ENCODE data around the gene MEF2A.

Gene MEF2A

DNA sequence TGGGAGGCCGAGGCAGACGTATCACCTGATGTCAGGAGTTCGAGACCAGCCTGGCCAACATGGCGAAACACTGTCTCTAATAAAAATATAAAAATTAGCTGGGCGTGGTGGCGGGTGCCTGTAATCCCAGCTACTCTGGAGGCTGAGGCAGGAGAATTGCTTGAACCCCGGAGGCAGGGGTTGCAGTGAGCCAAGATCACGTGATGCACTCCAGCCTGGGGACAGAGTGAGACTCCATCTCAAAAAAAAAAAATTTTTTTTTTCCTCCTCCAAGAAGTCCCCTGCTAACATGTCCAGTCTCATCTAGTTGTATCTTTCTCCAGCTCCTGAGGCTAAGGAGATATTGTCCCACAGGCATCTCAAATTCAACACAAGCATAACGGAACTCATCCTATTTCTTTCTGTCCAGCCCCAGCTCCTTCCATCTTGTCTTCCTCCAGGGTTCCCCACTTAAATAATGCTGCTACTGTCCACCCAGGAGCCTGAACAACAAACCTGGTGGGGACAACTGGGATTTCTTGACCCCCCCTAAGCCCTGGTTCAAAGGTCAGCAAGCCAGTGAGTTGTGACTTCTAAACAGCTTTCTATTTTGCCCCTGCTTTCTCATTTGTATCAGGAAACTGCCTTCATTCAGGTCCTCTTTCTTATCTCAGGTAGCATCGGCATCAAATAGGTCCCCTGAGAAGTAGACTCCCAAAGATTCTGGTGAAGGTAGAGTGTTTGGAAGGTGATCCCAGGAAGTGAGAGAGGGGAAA, 4.1 kb upstream of the MEF2A start:
- H3K27ac ChIP-seq: no peak overlapping the region
- no peak for DNase-seq (ENCODE audit: low read depth, low spot score)

DNA sequence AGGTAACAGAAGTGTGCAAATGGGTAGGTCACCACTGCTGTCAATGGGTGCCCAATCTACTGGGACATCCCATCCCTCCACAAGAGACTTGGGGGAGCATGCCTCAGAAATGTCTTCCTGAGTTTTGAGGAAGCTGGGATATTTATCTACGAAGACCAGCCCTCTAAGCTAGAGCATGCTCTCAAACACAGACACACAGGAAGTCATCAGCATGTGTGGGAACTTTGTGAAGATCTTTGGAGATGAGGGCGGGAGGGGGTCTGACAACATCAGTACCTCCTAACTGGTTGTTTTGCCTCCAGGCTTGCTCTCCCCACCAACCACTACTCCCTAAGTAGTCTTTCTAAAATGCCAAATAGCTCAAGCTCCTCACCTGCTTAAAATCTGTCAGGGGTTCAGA, 3.5 kb upstream of the MEF2A start:
- no peak overlapping the region for H3K27ac ChIP-seq
- no peak for DNase-seq (ENCODE audit: low read depth, low spot score)

GRCh38 chr15:99564221-99565048, 1.3 kb upstream of the MEF2A start:
- no peak for DNase-seq (ENCODE audit: low read depth, low spot score)
- H3K27ac ChIP-seq: peak overlapping the region; percentile 84

- DNase-seq (ENCODE audit: low read depth, low spot score): no peak
- H3K27ac ChIP-seq: peak overlapping the region; percentile 84
Observed at GRCh38 chr15:99565049-99565298, 810 bp upstream of the MEF2A start.

GRCh38 chr15:99566157-99566897, 543 bp downstream of the MEF2A start:
- DNase-seq (ENCODE audit: low read depth, low spot score): no peak
- H3K27ac ChIP-seq: peak overlapping the region; percentile 84

GRCh38 chr15:99568625-99569352, 3.0 kb downstream of the MEF2A start:
- H3K27ac ChIP-seq: no peak overlapping the region
- DNase-seq (ENCODE audit: low read depth, low spot score): no peak

- H3K27ac ChIP-seq: no peak overlapping the region
- DNase-seq (ENCODE audit: low read depth, low spot score): no peak
Observed at GRCh38 chr15:99571299-99571698, 5.5 kb downstream of the MEF2A start.

DNA sequence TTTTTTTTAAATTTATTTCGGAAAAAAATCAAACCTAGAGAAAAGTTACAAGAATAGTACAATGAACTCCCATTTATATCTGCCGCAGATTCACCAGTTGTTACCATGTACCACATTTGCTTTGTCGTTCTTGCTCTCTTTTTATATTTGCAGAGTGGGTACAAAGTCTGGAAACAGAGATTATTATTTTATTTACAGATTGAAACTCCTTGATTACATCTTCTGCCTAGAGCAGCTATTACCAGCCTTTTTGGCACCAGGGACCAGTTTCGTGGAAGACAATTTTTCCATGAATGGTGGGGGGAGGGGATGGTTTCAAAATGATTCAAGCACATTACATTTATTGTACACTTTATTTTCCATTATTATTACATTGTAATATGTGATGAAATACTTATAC, 8.3 kb downstream of the MEF2A start:
- no peak overlapping the region for H3K27ac ChIP-seq
- DNase-seq (ENCODE audit: low read depth, low spot score): no peak

GRCh38 chr15:99574502-99574901, 8.7 kb downstream of the MEF2A start:
- DNase-seq (ENCODE audit: low read depth, low spot score): no peak
- no peak overlapping the region for H3K27ac ChIP-seq

DNA sequence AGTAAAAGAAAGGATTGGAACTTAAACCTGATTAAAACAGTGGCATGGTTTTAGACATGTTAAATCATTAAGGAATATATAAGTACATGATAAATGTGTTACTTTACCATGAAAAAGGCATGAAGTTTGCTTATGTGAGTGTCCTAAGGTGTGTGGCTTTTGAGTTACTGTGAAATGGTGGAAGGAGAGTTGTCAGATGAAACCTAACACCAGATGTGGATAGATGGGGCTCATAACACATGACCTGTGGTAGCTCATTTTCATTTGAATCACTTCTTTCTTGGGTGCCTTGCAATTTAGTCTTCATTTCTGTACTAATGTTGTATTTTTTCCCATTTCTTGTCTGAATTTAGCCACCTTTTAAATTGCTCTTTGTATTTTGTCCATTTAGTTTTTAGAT, 13.0 kb downstream of the MEF2A start:
- H3K27ac ChIP-seq: no peak overlapping the region
- no peak for DNase-seq (ENCODE audit: low read depth, low spot score)

- DNase-seq (ENCODE audit: low read depth, low spot score): no peak
- H3K27ac ChIP-seq: no peak overlapping the region
Observed at GRCh38 chr15:99580076-99580475, 14.3 kb downstream of the MEF2A start.

DNA sequence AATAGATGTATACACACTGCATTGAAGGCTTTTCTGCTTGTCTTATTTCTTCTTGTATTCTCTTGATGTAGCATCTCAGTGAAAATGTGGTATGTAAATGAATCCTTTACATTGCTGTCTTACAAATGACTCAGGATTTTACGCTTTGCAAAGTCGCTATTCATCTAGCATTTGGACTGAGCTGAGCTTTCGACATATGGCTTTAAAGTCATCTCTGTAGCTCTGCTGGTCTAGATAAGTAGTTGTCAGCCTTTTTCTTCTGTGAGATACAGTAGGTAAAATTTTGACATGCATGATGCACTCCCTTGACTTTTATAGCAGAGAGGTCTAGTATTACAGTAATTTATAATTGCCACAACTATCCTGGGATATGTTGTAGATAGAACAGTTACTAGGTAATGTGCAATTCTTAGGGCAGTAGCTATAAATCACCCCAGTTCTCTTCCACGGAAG, 16.8 kb downstream of the MEF2A start:
- no peak overlapping the region for H3K27ac ChIP-seq
- DNase-seq (ENCODE audit: low read depth, low spot score): no peak

DNA sequence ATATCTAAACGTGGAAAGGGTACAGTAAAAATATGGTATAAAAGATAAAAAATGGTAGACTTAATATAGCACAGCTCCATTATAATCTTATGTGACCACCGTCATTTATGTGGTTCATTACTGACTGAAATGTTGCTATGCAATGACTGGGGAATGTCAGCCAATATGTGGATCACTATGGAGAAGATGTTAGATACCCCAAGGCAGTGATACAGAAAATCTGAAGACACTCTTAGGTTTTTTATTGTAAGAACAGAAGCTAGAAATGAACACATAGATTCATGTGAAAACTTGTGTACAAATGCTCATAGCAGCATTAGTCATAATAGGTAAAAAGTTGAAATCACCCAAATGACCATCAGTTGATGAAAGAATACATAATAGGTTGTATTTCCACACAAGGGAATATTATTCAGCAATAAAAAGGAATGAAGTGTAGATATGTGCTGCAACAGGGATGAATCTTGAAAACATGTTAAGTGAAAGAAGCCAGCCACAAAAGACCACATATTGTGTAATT, 18.4 kb downstream of the MEF2A start:
- H3K27ac ChIP-seq: no peak overlapping the region

DNA sequence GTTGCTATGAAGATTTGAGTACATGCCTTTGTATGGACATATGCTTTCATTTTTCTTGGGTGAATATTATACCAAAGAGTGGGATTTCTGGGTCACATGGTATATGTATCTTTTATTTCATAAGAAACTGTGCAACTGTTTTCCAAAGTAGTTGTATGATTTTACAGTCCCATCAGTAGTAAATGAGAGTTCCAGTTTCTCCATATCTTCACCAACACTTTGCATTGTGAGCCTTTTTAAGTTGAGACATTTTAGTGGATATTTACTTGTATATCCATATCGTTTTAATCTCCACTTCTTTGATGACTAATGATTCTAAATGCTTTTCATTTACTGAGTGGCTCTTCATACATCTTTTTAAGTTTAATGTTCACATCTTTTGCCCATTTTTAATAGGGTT, 20.3 kb downstream of the MEF2A start:
- DNase-seq (ENCODE audit: low read depth, low spot score): no peak
- no peak overlapping the region for H3K27ac ChIP-seq

More for the DNA sequence above, 18.4 kb downstream of the MEF2A start:
- DNase-seq (ENCODE audit: low read depth, low spot score): no peak

GRCh38 chr15:99589801-99590200, 24.0 kb downstream of the MEF2A start:
- no peak overlapping the region for H3K27ac ChIP-seq
- DNase-seq (ENCODE audit: low read depth, low spot score): no peak

DNA sequence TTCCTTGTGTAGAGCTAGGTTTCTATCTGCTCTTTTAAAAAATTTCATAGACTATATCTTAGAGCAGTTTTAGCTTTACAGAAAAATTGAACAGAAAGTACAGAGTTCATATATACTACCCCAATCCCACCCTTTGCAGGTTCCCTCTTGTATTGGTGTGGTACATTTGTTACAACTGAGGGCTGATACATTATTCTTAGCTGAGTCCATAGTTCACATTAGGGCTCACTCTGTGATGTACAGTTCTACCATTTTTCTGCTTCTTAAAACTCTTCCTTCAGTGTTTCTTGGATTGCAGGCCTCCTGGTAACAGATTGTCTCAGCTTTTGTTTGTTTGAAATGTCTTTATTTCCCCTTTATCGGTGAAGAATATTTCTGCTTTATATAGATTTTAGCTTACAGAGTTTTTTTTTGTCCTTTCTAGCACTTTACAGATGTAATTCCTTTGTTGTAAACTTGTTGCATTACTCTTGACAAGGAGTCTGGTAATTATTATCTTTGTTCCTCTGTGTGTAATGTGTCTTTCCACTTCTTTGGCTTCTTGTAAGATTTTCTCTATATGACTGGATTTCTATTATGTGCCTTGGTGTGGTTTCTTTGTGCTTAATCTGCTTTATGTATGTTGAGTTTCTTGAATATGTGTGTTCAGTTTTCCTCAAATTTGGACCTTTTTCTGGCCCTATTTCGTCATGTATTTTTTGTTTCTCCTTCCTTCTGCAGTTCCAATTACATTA, 25.3 kb downstream of the MEF2A start:
- DNase-seq (ENCODE audit: low read depth, low spot score): no peak
- H3K27ac ChIP-seq: no peak overlapping the region

DNA sequence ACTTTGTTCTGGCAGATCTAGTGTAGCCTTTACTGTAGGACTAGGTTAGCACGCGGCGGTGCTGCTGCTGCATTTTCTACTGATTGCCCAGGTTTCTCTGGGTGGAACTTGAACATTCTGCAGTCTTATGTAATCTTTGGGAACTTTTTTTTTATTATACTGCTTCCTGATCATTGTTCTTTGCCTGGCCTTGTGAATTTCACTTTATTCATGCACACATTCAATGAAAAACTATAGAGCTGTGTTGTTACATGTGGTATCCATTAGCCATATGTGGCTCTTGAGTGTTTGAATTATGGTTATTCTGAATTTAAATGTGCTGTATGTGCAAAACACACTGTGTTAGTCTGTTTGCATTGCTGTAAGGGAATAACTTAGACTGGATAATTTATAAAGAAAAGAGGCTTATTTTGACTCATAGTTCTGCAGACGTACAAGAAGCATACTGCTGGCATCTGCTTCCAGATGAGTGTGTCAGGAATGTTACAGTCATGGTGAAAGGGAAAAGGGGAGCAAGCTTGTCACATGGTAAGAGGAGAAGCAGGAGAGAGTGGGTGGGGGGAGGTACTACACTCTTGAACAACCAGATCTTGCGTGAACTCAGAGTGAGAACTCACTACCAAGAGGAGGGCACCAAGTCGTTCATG, 26.5 kb downstream of the MEF2A start:
- DNase-seq (ENCODE audit: low read depth, low spot score): no peak
- no peak overlapping the region for H3K27ac ChIP-seq

DNA sequence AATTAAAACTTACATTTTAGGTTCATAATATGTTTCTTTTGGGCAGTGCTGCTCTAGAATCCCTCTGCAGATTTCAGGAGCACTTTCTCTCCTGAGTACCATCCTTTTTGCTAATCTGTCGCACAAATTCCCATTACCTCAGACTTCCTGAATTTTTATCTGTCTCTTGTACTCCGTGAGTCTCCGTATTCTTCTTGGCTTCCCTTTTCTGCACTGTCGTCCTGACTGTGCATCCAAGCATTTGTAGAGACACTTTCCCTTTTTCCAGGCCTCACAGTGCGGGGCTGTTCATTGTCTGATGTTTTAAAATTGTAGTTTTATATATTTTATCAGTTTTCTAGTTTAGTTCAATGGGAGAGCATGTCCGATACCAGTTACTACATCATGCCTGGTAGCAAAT, 27.3 kb downstream of the MEF2A start:
- no peak overlapping the region for H3K27ac ChIP-seq
- DNase-seq (ENCODE audit: low read depth, low spot score): no peak

- DNase-seq (ENCODE audit: low read depth, low spot score): no peak
- H3K27ac ChIP-seq: no peak overlapping the region
Observed at GRCh38 chr15:99594916-99595315, 29.1 kb downstream of the MEF2A start.
